NCI-H82 (cell line): ENCODE measurements around the gene GALNT8.

Experiments used
- DNase-seq: peaks from one replicate; lab custom pipeline; 2025; lab: John Stamatoyannopoulos, UW

Gene GALNT8

GRCh38 chr12:4796694-4797482 is 76.7 kb downstream of the GALNT8 start:
- no peak for DNase-seq

DNA sequence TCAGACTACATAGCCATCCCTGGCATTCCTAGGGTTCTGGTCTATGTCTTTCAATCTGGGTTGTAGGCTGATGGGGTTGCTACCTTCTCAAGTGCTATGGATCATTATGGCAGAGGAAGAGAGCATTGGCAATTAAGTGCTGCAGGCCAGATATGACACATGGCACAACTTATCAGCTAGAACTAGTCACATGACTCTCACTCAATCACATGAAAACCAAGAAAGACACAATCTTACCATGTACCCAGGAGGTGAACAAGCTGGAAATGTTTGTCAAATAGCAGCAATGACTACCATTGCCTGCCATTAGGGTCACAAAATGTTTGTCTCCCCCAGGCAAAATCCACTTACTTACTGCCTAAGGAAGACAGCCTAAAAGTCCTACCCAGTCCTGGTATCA is 80.4 kb downstream of the GALNT8 start:
- no peak for DNase-seq

- DNase-seq: no peak
Observed at GRCh38 chr12:4802841-4803240, 82.6 kb downstream of the GALNT8 start.

DNA sequence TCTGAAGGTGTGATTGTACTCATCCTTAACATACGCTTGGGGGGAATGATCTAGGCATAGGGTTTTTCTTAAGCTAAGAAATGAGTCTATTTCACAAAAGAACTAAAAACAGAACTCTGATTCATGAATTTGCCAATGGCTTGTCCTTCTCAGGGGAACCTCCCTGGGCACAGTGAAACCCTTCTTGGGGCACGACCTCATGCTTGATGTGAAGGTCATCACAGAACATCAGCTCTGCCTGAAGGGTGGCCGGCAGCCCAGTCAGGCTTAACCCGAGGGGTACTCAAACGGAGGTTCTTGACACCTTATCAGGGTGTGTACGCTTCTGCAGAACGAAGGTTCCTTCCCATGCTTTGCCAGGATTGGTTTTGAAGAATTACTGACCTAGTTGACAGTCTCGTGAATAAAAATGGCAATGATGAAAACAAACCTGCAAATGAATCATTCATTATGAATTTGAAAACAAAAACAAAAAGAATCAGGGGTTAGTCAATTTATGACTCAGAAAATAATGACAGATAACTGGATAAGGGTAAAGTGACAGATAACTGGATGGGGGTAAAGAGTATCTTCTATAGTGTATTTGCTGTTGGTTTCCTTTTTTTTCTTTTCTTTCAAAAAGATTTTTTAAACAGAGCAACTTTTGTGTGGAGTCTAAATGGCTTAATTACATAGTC is 86.4 kb downstream of the GALNT8 start:
- no peak for DNase-seq

GRCh38 chr12:4807116-4807783 is 87.0 kb downstream of the GALNT8 start:
- DNase-seq: no peak

GRCh38 chr12:4807813-4808212 is 87.6 kb downstream of the GALNT8 start:
- no peak for DNase-seq

DNA sequence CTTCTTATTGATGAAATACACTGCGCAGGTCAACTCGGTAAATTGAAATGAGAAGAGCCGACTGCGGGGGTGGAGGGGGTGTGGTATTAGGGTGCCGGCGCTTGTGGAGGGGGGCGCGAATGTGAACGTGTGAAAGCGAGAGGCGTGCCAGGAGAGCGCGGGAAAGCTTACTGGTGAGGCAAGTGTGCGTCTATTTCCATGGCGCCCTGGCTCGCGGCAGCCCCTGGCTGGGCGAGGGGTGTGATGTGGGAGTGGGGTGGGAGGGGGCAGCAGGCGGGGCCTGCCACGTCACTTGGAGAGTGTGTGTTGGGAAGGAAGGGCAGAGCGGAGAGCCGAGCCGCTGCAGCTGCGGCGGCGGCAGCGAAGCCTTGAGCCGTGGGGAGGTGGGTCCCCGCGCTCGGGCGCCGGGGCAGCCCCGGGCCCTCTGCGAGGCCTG is 88.8 kb downstream of the GALNT8 start:
- peak; percentile 76 for DNase-seq

- peak; percentile 36 for DNase-seq
Observed at GRCh38 chr12:4809449-4810218, 89.4 kb downstream of the GALNT8 start.

DNA sequence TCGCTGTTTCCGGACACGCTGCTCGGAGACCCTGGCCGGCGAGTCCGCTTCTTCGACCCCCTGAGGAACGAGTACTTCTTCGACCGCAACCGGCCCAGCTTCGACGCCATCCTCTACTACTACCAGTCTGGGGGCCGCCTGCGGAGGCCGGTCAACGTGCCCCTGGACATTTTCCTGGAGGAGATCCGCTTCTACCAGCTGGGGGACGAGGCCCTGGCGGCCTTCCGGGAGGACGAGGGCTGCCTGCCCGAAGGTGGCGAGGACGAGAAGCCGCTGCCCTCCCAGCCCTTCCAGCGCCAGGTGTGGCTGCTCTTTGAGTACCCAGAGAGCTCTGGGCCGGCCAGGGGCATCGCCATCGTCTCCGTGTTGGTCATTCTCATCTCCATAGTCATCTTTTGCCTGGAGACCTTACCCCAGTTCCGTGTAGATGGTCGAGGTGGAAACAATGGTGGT is 90.0 kb downstream of the GALNT8 start:
- no peak for DNase-seq

DNA sequence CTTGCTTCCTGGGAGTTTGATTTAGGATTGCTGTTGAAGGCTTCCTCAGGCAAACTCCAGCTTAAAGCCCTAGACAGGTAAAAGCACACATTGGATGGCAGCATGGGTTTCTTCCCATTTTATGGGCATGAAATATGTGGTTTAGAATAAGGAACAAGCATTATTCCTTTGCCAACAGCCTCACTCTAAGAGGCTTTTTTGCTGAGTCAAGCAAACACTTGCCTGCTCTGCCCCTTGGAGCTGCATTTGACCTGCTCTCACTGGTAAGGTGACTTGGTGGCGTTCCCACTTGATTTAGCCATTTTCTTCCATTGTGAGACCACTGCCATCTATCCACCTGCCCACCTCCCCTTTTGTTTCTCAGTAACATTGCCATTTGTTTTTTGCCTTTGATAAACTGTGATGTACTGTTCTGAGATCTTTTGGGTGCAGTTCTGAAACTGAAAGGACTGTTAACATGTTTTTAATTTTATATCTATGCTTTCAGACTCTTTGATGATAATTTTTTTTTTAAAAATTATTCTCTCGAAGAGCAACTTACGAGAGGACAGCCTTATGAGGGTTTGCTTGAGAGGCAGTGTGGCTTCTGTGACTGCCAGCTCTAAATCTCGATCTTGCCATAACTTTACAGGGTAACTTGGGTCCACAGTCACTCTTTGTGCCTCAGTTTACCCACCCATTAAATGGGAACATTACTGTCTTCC is 92.6 kb downstream of the GALNT8 start:
- no peak for DNase-seq

- DNase-seq: no peak
Observed at GRCh38 chr12:4813741-4814140, 93.5 kb downstream of the GALNT8 start.

DNA sequence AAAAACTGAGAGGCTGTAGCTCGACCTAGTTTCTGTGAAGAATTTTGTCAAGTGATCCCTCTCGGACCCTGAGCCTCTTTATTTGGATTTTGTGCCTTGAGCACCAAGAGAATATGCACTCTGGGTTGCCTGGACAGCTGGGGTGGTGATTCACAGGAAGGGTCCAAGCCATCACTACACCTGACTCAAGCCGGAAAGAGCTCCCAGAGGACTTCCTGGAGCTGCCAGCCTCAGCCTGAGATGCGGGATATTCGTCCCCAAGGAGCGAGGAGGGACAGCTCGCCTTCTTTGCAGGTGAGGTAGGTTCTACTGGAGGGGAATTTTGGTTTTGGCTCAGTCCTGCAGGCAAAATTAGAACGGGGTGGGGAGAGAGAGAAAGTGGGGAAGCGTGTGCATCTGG is 94.3 kb downstream of the GALNT8 start:
- no peak for DNase-seq

DNA sequence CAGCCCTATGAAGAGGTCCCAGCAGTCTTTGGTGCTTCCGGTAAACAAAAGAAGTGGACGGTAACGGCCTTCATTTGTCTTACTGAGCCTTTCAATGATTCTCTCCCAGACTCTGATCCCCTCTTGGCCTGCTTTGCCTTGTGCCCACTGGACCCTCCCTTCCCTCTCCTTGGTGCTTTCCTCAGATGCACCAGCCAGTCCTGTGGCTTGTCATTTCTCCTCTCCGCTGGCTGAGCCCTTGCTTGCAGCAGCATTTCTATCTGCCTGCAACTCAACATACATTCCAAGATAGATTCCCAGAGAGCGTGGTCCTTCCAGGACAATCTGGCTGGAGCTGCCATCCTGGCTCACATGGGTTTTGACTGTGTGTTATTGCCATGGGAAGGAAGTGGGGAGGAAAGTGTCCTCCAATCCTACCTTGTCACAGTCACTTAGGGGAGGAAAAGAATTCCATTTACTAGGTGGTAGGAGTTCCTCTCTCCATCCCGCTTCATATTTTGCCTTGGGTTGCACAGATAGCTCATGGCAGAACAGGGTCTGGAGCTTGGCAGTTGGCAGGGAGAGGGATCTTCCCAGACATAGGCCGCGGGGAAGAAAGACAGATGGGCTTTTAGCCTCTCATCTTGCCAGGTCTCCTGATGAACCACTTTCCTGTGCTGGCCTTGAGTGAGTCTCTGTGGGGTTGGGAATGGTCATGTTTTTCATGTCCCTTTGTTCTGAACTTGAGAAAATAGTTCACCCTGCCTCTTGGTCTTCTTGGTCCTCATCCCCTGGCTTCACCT is 96.7 kb downstream of the GALNT8 start:
- DNase-seq: no peak

- DNase-seq: no peak
Observed at GRCh38 chr12:4817880-4818279, 97.7 kb downstream of the GALNT8 start.

DNA sequence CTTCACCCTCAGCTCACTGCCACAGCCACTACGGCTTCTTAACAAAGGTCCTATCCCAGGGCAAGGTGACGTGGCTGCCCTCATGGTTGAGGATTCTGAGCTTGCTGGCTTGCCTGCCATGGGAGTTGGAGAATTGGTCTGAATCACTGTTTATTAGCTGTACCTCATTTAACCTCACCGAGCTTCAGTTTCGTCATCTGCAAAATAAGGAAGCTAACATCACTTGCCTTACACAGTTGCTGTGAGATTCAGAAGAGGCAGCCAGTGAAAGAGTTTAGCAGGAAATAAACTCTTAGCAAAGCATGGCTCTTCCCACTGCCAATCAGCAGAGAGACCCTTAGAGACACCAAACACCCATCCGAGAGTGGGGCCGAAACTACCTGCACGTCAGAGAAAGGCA is 99.5 kb downstream of the GALNT8 start:
- DNase-seq: no peak

GRCh38 chr12:4820971-4821370 is 100.8 kb downstream of the GALNT8 start:
- no peak for DNase-seq
